ENCODE data around the gene ABLIM3. TPM values are rescaled to one million over a fixed set of nuclear protein-coding genes. Genes with fewer than 3 reads are reported as not detected.

The ABLIM3 gene
- total and polyA plus RNA-seq, 2 of the 13 experiments (the other 11 are each of a cell fraction or from before 2014, with no cell fraction given): 0.53 to 6.3 TPM

DNA sequence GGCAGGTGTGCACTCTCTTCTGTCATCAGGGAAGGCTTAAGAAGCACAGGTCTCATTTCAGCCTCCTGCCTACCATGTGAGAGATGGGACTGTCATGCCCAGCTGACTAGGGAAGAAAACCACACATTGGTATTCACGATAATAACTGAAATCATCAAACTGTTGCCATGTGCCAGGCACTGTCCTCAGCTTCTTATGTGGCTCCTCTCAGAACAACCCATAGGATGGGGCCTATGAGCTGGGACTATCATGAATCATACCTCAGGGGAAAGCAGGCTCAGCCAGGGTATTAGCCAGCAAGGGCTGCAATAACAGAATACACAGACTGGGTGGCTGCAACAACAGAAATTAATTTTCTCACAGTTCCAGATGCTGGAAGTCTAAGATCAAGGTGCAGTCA is 133.6 kb downstream of the ABLIM3 start (continued):
- TF ChIP-seq, protein P1, sequence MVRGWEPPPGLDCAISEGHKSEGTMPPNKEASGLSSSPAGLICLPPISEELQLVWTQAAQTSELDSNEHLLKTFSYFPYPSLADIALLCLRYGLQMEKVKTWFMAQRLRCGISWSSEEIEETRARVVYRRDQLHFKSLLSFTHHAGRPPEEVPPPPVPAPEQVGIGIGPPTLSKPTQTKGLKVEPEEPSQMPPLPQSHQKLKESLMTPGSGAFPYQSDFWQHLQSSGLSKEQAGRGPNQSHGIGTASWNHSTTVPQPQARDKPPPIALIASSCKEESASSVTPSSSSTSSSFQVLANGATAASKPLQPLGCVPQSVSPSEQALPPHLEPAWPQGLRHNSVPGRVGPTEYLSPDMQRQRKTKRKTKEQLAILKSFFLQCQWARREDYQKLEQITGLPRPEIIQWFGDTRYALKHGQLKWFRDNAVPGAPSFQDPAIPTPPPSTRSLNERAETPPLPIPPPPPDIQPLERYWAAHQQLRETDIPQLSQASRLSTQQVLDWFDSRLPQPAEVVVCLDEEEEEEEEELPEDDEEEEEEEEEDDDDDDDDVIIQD (CRISPR knock-in tag; IDR thresholded peaks at IDR 0.05; ENCODE audit: low read depth): no peak
- TF ChIP-seq RXRA (CRISPR knock-in tag; IDR thresholded peaks at IDR 0.05): no peak

DNA sequence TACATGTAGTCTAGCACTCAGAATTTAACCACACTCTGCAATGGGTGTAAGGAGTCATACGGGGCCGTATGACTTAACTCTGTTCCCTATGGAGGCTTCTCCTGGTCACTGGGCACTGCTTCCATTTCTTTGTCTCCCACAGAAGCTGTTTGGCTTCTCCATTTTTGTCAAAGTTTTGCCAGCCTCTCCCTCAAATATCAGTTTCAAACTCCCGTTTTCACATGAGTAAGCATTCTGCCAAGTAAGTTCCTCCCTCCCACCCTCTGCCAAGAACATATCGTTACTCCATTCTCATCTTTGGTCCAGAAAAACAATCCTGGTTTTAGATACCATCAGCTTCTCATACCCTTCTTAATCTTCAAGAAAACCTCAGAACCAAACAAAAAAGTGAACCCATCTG is 136.5 kb downstream of the ABLIM3 start:
- no peaks in the 10 kb centered on the region for H3K9me3 ChIP-seq (ENCODE audit: low read length)
- ATAC-seq (no peak), FAIRE-seq (no peak), DNase-seq (ENCODE audit: low spot score) (no peak)
- POLR2A ChIA-PET: no interaction called here
- intact Hi-C loops (cut with micrococcal nuclease; ENCODE audit: unreplicated experiment): no loop called here
- H3K27ac ChIP-seq (ENCODE audit: extremely low read length, insufficient read depth, low read length): no peak overlapping the region
- H3K4me3 ChIP-seq (replicated peaks in 1 of 3; ENCODE audit: insufficient read depth in 1 of 3, low read depth in 2 of 3, low read length in 3 of 3): no peak overlapping the region
- WGBS (ENCODE audit: low lambda C conversion rate): 63% methylated on average over 4 of the region's 4 CpGs
- CTCF ChIA-PET (ENCODE audit: low intra/inter-chr PET ratio, low total read pairs): no interaction called here
- H3K4me2 ChIP-seq (ENCODE audit: low read depth, low read length): no peak overlapping the region
- H2AFZ ChIP-seq (ENCODE audit: low read length): no peak overlapping the region
- in situ Hi-C loops (cut with HindIII; ENCODE audit: extremely low pct_ligation_motif_present, low pct_unique_long_range_greater_than_20kb): no loop called here
- no peak for TF ChIP-seq ZKSCAN5 (CRISPR knock-in tag; IDR thresholded peaks at IDR 0.05)
- no peak for TF ChIP-seq FOXA1 (IDR thresholded peaks at IDR 0.05)
- no peak for TF ChIP-seq FOXA1 (CRISPR knock-in tag; IDR thresholded peaks at IDR 0.05)
- no peak for TF ChIP-seq KLF15 (CRISPR knock-in tag; IDR thresholded peaks at IDR 0.05; ENCODE audit: borderline replicate concordance)
- TF ChIP-seq KAT7 (CRISPR knock-in tag; IDR thresholded peaks at IDR 0.05; ENCODE audit: borderline replicate concordance): no peak
- TF ChIP-seq POLR2G (IDR thresholded peaks at IDR 0.05; ENCODE audit: low read depth, low read length): no peak
- TF ChIP-seq, protein P2, sequence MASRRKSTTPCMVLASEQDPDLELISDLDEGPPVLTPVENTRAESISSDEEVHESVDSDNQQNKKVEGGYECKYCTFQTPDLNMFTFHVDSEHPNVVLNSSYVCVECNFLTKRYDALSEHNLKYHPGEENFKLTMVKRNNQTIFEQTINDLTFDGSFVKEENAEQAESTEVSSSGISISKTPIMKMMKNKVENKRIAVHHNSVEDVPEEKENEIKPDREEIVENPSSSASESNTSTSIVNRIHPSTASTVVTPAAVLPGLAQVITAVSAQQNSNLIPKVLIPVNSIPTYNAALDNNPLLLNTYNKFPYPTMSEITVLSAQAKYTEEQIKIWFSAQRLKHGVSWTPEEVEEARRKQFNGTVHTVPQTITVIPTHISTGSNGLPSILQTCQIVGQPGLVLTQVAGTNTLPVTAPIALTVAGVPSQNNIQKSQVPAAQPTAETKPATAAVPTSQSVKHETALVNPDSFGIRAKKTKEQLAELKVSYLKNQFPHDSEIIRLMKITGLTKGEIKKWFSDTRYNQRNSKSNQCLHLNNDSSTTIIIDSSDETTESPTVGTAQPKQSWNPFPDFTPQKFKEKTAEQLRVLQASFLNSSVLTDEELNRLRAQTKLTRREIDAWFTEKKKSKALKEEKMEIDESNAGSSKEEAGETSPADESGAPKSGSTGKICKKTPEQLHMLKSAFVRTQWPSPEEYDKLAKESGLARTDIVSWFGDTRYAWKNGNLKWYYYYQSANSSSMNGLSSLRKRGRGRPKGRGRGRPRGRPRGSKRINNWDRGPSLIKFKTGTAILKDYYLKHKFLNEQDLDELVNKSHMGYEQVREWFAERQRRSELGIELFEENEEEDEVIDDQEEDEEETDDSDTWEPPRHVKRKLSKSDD (CRISPR knock-in tag; IDR thresholded peaks at IDR 0.05; ENCODE audit: low read depth): no peak
- TF ChIP-seq ZNF329 (CRISPR knock-in tag; IDR thresholded peaks at IDR 0.05; ENCODE audit: low read depth): no peak
- no peak for TF ChIP-seq ZNF121 (CRISPR knock-in tag; IDR thresholded peaks at IDR 0.05)
- TF ChIP-seq, protein P3, sequence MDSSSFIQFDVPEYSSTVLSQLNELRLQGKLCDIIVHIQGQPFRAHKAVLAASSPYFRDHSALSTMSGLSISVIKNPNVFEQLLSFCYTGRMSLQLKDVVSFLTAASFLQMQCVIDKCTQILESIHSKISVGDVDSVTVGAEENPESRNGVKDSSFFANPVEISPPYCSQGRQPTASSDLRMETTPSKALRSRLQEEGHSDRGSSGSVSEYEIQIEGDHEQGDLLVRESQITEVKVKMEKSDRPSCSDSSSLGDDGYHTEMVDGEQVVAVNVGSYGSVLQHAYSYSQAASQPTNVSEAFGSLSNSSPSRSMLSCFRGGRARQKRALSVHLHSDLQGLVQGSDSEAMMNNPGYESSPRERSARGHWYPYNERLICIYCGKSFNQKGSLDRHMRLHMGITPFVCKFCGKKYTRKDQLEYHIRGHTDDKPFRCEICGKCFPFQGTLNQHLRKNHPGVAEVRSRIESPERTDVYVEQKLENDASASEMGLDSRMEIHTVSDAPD (CRISPR knock-in tag; IDR thresholded peaks at IDR 0.05): no peak
- no peak overlapping the region for H3K9ac ChIP-seq (ENCODE audit: insufficient read depth, low read depth, low read length)
- H3K79me2 ChIP-seq (ENCODE audit: insufficient read depth, low read length): no peaks in the 10 kb centered on the region
- no peaks in the 10 kb centered on the region for H4K20me1 ChIP-seq (ENCODE audit: insufficient read depth, low read length)
- no TSS peak for BruUV-seq (replicated peaks)
- H3K36me3 ChIP-seq (replicated peaks in 1 of 2; ENCODE audit: control insufficient read depth in 1 of 2, insufficient read depth in 2 of 2, low read length in 2 of 2): no peaks in the 10 kb centered on the region
- peaks cover 18% of the 10 kb centered on the region for H3K4me1 ChIP-seq (ENCODE audit: insufficient read depth, low read length)
- H3K27me3 ChIP-seq (ENCODE audit: control insufficient read depth in 1 of 2, insufficient read depth in 2 of 2, low read length in 2 of 2): peaks cover 4 to 17% of the 10 kb centered on the region in 2 experiments; a peak in 4 of 5 replicates
